ENCODE measurements around the gene ZNF580.

ZNF580 gene

DNA sequence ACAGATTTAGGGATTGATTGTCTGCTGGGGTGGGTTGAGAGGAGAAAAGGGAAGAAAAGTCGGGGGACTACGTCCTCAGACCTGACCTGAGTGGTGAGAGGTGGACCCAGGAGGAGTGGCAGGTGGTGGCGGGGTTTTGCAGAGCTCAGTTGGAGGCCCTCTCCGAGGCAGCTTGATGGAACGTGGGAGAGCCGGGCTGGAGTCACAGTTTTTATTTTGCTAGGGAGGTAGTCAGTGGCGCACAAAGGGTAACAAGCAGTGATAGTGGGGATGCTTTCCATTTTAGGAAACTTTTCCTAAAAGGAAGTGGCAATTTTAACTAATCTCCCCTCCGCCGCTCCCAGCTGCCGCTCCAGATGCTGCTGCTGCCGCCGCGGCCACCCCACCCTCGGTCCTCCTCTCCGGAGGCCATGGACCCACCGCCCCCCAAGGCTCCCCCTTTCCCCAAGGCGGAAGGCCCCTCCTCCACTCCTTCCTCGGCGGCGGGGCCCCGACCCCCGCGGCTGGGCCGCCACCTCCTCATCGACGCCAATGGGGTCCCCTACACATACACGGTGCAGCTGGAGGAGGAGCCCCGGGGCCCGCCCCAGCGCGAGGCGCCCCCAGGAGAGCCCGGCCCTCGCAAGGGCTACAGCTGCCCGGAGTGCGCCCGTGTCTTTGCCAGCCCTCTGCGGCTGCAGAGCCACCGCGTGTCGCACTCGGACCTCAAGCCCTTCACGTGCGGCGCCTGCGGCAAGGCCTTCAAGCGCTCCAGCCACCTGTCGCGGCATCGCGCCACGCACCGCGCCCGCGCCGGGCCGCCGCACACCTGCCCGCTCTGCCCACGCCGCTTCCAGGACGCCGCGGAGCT lies 1.6 kb downstream of the ZNF580 start:
- peak overlapping the region; percentile 100 for H3K4me2 ChIP-seq (ENCODE audit: low read depth, low read length, poor library complexity, severe bottlenecking)
- peak overlapping the region; percentile 96 for H3K4me3 ChIP-seq (ENCODE audit: low read length, poor library complexity, severe bottlenecking)
- no peaks in the 10 kb centered on the region for H3F3A ChIP-seq (ENCODE audit: low read depth)
- H3K36me3 ChIP-seq (ENCODE audit: insufficient read depth, low read length), result no peaks in the 10 kb centered on the region; the same call in 1 of the 2 replicates
- peaks cover 4% of the 10 kb centered on the region for H4K20me1 ChIP-seq (ENCODE audit: insufficient read depth, low read length, poor library complexity, severe bottlenecking)
- H2AFZ ChIP-seq (ENCODE audit: low read length), result no peak overlapping the region
- H3K4me1 ChIP-seq (ENCODE audit: insufficient read depth, low read length, poor library complexity, severe bottlenecking), result peaks cover 35% of the 10 kb centered on the region
- peak overlapping the region; percentile 85 for H3K9ac ChIP-seq (ENCODE audit: low read depth, low read length, poor library complexity, severe bottlenecking)
- H3K79me2 ChIP-seq (ENCODE audit: insufficient read depth, low read length), result peaks cover 65% of the 10 kb centered on the region
- TF ChIP-seq EZH2phosphoT487 (IDR thresholded peaks at IDR 0.05; ENCODE audit: borderline replicate concordance), result no peak
- TF ChIP-seq, protein P1, sequence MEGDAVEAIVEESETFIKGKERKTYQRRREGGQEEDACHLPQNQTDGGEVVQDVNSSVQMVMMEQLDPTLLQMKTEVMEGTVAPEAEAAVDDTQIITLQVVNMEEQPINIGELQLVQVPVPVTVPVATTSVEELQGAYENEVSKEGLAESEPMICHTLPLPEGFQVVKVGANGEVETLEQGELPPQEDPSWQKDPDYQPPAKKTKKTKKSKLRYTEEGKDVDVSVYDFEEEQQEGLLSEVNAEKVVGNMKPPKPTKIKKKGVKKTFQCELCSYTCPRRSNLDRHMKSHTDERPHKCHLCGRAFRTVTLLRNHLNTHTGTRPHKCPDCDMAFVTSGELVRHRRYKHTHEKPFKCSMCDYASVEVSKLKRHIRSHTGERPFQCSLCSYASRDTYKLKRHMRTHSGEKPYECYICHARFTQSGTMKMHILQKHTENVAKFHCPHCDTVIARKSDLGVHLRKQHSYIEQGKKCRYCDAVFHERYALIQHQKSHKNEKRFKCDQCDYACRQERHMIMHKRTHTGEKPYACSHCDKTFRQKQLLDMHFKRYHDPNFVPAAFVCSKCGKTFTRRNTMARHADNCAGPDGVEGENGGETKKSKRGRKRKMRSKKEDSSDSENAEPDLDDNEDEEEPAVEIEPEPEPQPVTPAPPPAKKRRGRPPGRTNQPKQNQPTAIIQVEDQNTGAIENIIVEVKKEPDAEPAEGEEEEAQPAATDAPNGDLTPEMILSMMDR (conservative IDR thresholded peaks at IDR 0.05; ENCODE audit: low read length), result no peak
- no peaks in the 10 kb centered on the region for H3K27me3 ChIP-seq (ENCODE audit: insufficient read depth, low read length, poor library complexity, severe bottlenecking)
- no peaks in the 10 kb centered on the region for H3K9me2 ChIP-seq (replicated peaks; ENCODE audit: low read depth, low read length)
- H3K9me3 ChIP-seq (ENCODE audit: insufficient read depth, low read depth, low read length), result no peaks in the 10 kb centered on the region

DNA sequence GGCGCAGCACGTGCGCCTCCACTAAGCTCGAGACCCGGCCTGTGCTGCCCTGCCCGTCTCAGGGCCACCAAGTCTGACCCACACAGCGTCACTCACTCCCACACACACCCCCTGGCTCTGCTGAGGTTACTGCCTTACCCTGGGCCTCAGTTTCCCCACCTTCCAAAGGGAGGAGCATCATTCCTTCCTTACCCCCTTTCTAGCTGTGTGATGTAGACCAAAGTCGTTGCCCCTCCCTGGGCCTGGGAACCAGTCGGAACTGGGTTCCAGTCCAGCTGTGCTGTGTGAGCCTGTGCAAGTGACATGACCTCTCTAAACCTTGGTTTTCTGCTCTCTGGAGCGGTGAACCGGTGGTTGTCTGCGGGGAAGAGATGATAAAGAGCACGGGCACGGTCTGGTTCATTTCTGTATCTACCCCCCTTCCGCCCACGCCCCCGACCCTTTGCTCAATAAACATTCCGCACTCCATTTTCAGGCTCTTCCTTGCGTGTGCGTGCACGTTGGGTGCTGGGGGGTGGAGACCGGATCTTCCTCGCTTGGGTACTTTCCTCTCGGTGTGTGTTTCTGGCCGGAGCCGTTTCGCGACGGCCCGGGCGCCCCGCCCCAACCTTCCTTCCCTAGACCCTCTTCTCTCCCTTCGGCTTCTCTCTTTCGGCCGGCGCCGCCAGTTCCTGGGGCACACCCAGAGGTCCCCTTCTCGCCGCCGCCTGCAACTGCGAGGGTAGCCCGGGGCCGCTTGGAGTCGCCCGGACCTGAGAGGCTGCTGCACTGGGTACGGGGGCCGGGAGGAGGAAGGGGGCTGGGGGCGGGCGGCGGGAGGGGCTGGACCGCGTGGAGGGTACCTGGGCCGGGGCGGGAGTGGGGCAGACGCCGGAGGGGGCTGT lies 2.4 kb downstream of the ZNF580 start, which contains the start of gene ZNF581:
Gene ZNF581 (plus strand): TSS at position 647 of the 884 bp plus-strand sequence. CDS start 923 bp downstream, outside the sequence.
- Histone ChIP-seq H2AFZ (ENCODE audit: low read length) (no peak within 1 kb of the TSS), H3K9me2 (replicated peaks; ENCODE audit: low read depth, low read length) (no peaks in the 10 kb centered on the region), H3K27me3 (ENCODE audit: insufficient read depth, low read length, poor library complexity, severe bottlenecking) (no peaks in the 10 kb centered on the region), H3K4me2 (ENCODE audit: low read depth, low read length, poor library complexity, severe bottlenecking) (peak within 1 kb of the TSS; percentile 100), H3K4me3 (ENCODE audit: low read length, poor library complexity, severe bottlenecking) (peak within 1 kb of the TSS; percentile 96), H3K9me3 (ENCODE audit: insufficient read depth, low read depth, low read length) (no peaks in the 10 kb centered on the region), H3K36me3 (ENCODE audit: insufficient read depth, low read length) (no peaks in the 10 kb centered on the region; the same call in 1 of the 2 replicates), H3F3A (ENCODE audit: low read depth) (no peaks in the 10 kb centered on the region), H4K20me1 (ENCODE audit: insufficient read depth, low read length, poor library complexity, severe bottlenecking) (peaks cover 4% of the 10 kb centered on the region), H3K9ac (ENCODE audit: low read depth, low read length, poor library complexity, severe bottlenecking) (peak within 1 kb of the TSS; percentile 85), H3K79me2 (ENCODE audit: insufficient read depth, low read length) (peaks cover 66% of the 10 kb centered on the region), H3K4me1 (ENCODE audit: insufficient read depth, low read length, poor library complexity, severe bottlenecking) (peaks cover 36% of the 10 kb centered on the region)
- no peak for TF ChIP-seq EZH2phosphoT487 (IDR thresholded peaks at IDR 0.05; ENCODE audit: borderline replicate concordance)

DNA sequence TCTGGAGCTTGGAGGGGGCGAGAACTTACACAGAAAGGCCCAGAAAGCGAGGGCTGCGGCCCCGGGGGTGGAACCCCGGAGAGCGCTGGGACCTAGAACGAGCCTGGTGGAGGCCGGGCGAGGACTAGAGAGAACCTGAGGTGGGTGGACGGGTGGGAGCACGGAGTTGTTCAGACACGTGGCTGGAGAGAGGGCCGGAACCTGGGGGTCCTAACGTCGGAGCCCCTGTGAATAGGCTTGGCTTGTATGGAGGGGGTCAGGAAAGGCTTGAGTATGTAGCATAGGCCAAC lies 3.0 kb downstream of the ZNF580 start:
- H3K27me3 ChIP-seq (ENCODE audit: insufficient read depth, low read length, poor library complexity, severe bottlenecking), result no peaks in the 10 kb centered on the region
- peak overlapping the region; percentile 100 for H3K4me2 ChIP-seq (ENCODE audit: low read depth, low read length, poor library complexity, severe bottlenecking)
- peak overlapping the region; percentile 85 for H3K9ac ChIP-seq (ENCODE audit: low read depth, low read length, poor library complexity, severe bottlenecking)
- no peaks in the 10 kb centered on the region for H3K9me3 ChIP-seq (ENCODE audit: insufficient read depth, low read depth, low read length)
- H3K4me1 ChIP-seq (ENCODE audit: insufficient read depth, low read length, poor library complexity, severe bottlenecking), result peaks cover 38% of the 10 kb centered on the region
- no peak for TF ChIP-seq EZH2phosphoT487 (IDR thresholded peaks at IDR 0.05; ENCODE audit: borderline replicate concordance)
- TF ChIP-seq, protein P1 (conservative IDR thresholded peaks at IDR 0.05; ENCODE audit: low read length), result no peak
- no peaks in the 10 kb centered on the region for H3K9me2 ChIP-seq (replicated peaks; ENCODE audit: low read depth, low read length)
- peaks cover 72% of the 10 kb centered on the region for H3K79me2 ChIP-seq (ENCODE audit: insufficient read depth, low read length)
- no peaks in the 10 kb centered on the region; the same call in 1 of the 2 replicates for H3K36me3 ChIP-seq (ENCODE audit: insufficient read depth, low read length)
- peaks cover 4% of the 10 kb centered on the region for H4K20me1 ChIP-seq (ENCODE audit: insufficient read depth, low read length, poor library complexity, severe bottlenecking)
- H3F3A ChIP-seq (ENCODE audit: low read depth), result no peaks in the 10 kb centered on the region
- H2AFZ ChIP-seq (ENCODE audit: low read length), result no peak overlapping the region
- peak overlapping the region; percentile 96 for H3K4me3 ChIP-seq (ENCODE audit: low read length, poor library complexity, severe bottlenecking)

Data from Loucy (cell line).